GM23338 (cell line): ENCODE results near the gene RBP5. TPM values are rescaled to one million over a fixed set of nuclear protein-coding genes. Genes with fewer than 3 reads are reported as not detected.

Experiments
- ATAC-seq: fragments of 200-7000 bp; cut with Tn5 transposase; 3 replicates; pipeline ENCODE4 v1.9.1; 2020
- DNase-seq: peaks from one replicate; pipeline ENCODE4 v3.0.0-alpha.2; 2015; ENCODE audit warnings: low spot score
- H2AFZ ChIP-seq: fragments of 200-600 bp; sonication (generic); 2 replicates; pipeline ENCODE4 v1.8.0; 2016; ENCODE audit warnings: antibody characterized with exemption, mild to moderate bottlenecking, moderate library complexity
- H3F3A ChIP-seq: fragments of 200-600 bp; sonication (generic); replicated peaks from 2 replicates; pipeline ENCODE4 v1.8.0; 2017; ENCODE audit warnings: antibody characterized with exemption, mixed run types, low read depth
- H3K27ac ChIP-seq: fragments of 200-600 bp; sonication (generic); 2 replicates; pipeline ENCODE4 v1.6.1; 2016; ENCODE audit warnings: low read depth
- H3K27me3 ChIP-seq: fragments of 200-600 bp; sonication (generic); 2 replicates; pipeline ENCODE4 v1.8.0; 2016; ENCODE audit warnings: mild to moderate bottlenecking, mixed run types, moderate library complexity; ENCODE audit not compliant: insufficient read depth
- H3K36me3 ChIP-seq: fragments of 200-600 bp; sonication (generic); 2 replicates; pipeline ENCODE4 v1.8.0; 2016; ENCODE audit warnings: mild to moderate bottlenecking; ENCODE audit not compliant: insufficient read depth
- H3K4me1 ChIP-seq: fragments of 200-600 bp; sonication (generic); 2 replicates; pipeline ENCODE4 v1.8.0; 2016; ENCODE audit warnings: mild to moderate bottlenecking, moderate library complexity; ENCODE audit not compliant: insufficient read depth
- H3K4me2 ChIP-seq: fragments of 200-600 bp; sonication (generic); 2 replicates; pipeline ENCODE4 v1.7.1; 2017; ENCODE audit warnings: mixed run types
- H3K4me3 ChIP-seq: fragments of 200-600 bp; sonication (generic); 2 replicates; pipeline ENCODE4 v1.6.1; 2016; ENCODE audit warnings: mixed run types
- H3K79me2 ChIP-seq: fragments of 200-600 bp; sonication (generic); replicated peaks from 2 replicates; pipeline ENCODE4 v1.8.0; 2017; ENCODE audit warnings: mild to moderate bottlenecking; ENCODE audit not compliant: insufficient read depth
- H3K9me2 ChIP-seq: fragments of 200-600 bp; sonication (generic); 2 replicates; pipeline ENCODE4 v1.8.0; 2017; ENCODE audit not compliant: insufficient read depth
- H4K20me1 ChIP-seq: fragments of 200-600 bp; sonication (generic); replicated peaks from 2 replicates; pipeline ENCODE4 v1.8.0; 2017; ENCODE audit warnings: mild to moderate bottlenecking; ENCODE audit not compliant: insufficient read depth
- H3K27ac Mint-ChIP-seq: 2 replicates; pipeline ENCODE4 v1.8.0; 2020; ENCODE audit warnings: inconsistent platforms, mild to moderate bottlenecking, moderate library complexity, mixed read lengths
- H3K27me3 Mint-ChIP-seq: 3 replicates; pipeline ENCODE4 v1.8.0; 2022; ENCODE audit warnings: low read depth, mild to moderate bottlenecking, moderate library complexity, mixed read lengths, inconsistent platforms; ENCODE audit not compliant: insufficient read depth, poor library complexity
- H3K36me3 Mint-ChIP-seq: 3 replicates; pipeline ENCODE4 v1.8.0; 2021; ENCODE audit warnings: low read depth, mild to moderate bottlenecking, inconsistent platforms, moderate library complexity, mixed read lengths
- H3K4me1 Mint-ChIP-seq: 3 replicates; pipeline ENCODE4 v1.8.0; 2020; ENCODE audit warnings: mild to moderate bottlenecking, inconsistent platforms, mixed read lengths
- H3K4me3 Mint-ChIP-seq: 3 replicates; pipeline ENCODE4 v1.8.0; 2021; ENCODE audit warnings: moderate library complexity, mild to moderate bottlenecking, inconsistent platforms, mixed read lengths
- H3K9me3 Mint-ChIP-seq: 3 replicates; pipeline ENCODE4 v1.8.0; 2020; ENCODE audit warnings: moderate library complexity, mild to moderate bottlenecking, inconsistent platforms, mixed read lengths
- CREB1 ChIP-seq: fragments of 250-450 bp; sonication (Bioruptor Pico); IDR thresholded peaks from 2 replicates; pipeline ENCODE4 v1.5.0; 2020; ENCODE audit warnings: low read depth, mild to moderate bottlenecking, moderate library complexity
- EZH2 ChIP-seq: fragments of 200-600 bp; sonication (generic); IDR thresholded peaks from one replicate; pipeline ENCODE4 v1.8.0; 2017; ENCODE audit warnings: antibody characterized with exemption, mild to moderate bottlenecking, low read depth; ENCODE audit not compliant: unreplicated experiment
- EZH2phosphoT487 ChIP-seq: fragments of 200-600 bp; sonication (generic); IDR thresholded peaks from one replicate; pipeline ENCODE4 v1.8.1; 2018; ENCODE audit warnings: antibody characterized with exemption; ENCODE audit not compliant: unreplicated experiment
- JUNB ChIP-seq: IDR thresholded peaks from one replicate; pipeline ENCODE4 v1.6.1; 2016; ENCODE audit warnings: antibody characterized with exemption; ENCODE audit not compliant: unreplicated experiment
- STAT1 ChIP-seq: IDR thresholded peaks from one replicate; pipeline ENCODE4 v1.6.1; 2016; ENCODE audit warnings: antibody characterized with exemption; ENCODE audit not compliant: unreplicated experiment
- ZNF114 ChIP-seq: fragments of 250-450 bp; sonication (Bioruptor Pico); IDR thresholded peaks from 2 replicates; pipeline ENCODE4 v1.5.0; 2020; ENCODE audit warnings: mild to moderate bottlenecking, moderate library complexity
- ZNF331 ChIP-seq: fragments of 250-450 bp; sonication (Bioruptor Pico); IDR thresholded peaks from 2 replicates; pipeline ENCODE4 v1.5.0; 2020; ENCODE audit warnings: low read depth, mild to moderate bottlenecking, moderate library complexity
- polyA plus RNA-seq: library from polyadenylated mRNA; unstranded; fragments of >200 nt; fragmentation: Nextera tagmentation; extraction: Ambion mirVana; gene quantifications from 2 replicates; pipeline ENCODE4 v1.2.1, GENCODE V29; 2016
- total RNA-seq: library from RNA; depleted of rRNA; stranded (reverse); fragments of >200 nt; shearing (Covaris generic); gene quantifications from 2 replicates; pipeline ENCODE4 v1.2.3, GENCODE V29; 2014
- TF ChIP-seq, protein P1 (sequence below), 2 experiments: fragments of 200-600 bp in 1 of 2; sonication (generic) in 1 of 2; conservative IDR thresholded peaks; 2 replicates each; pipeline versions ENCODE4 v1.5.1 to v1.6.1; 2016 to 2017; ENCODE audit warnings: antibody characterized with exemption in 2 of 2, low read depth in 2 of 2, mild to moderate bottlenecking in 2 of 2, moderate library complexity in 1 of 2
- TF ChIP-seq, protein P2 (sequence below): IDR thresholded peaks from 2 replicates; pipeline ENCODE4 v1.6.1; 2016; ENCODE audit warnings: antibody characterized with exemption
- TF ChIP-seq, protein P3 (sequence below): fragments of 250-450 bp; sonication (Bioruptor Pico); IDR thresholded peaks from 2 replicates; pipeline ENCODE4 v1.5.0; 2020; ENCODE audit warnings: mild to moderate bottlenecking, moderate library complexity

Gene RBP5
- total and polyA plus RNA-seq, 2 experiments from 2014 or later = 1.2 to 3.0 TPM

- Histone ChIP-seq H3K36me3 (no peaks in the 10 kb centered on the region), H3K4me1 (no peaks in the 10 kb centered on the region), H3K4me3 (no peak overlapping the region), H2AFZ (no peak overlapping the region), H3K27ac (no peak overlapping the region), H3K79me2 (no peaks in the 10 kb centered on the region), H3K27me3 (no peaks in the 10 kb centered on the region), H3K4me2 (no peak overlapping the region), H3F3A (no peaks in the 10 kb centered on the region), H4K20me1 (no peaks in the 10 kb centered on the region), H3K9me2 (no peaks in the 10 kb centered on the region)
- H3K9me3 Mint-ChIP-seq = no peaks in the 10 kb centered on the region; the same call in 2 of the 3 replicates
- DNase-seq = no peak
- no peak for ATAC-seq
- H3K27me3 Mint-ChIP-seq = peaks cover 3% of the 10 kb centered on the region
- TF ChIP-seq, protein P1, sequence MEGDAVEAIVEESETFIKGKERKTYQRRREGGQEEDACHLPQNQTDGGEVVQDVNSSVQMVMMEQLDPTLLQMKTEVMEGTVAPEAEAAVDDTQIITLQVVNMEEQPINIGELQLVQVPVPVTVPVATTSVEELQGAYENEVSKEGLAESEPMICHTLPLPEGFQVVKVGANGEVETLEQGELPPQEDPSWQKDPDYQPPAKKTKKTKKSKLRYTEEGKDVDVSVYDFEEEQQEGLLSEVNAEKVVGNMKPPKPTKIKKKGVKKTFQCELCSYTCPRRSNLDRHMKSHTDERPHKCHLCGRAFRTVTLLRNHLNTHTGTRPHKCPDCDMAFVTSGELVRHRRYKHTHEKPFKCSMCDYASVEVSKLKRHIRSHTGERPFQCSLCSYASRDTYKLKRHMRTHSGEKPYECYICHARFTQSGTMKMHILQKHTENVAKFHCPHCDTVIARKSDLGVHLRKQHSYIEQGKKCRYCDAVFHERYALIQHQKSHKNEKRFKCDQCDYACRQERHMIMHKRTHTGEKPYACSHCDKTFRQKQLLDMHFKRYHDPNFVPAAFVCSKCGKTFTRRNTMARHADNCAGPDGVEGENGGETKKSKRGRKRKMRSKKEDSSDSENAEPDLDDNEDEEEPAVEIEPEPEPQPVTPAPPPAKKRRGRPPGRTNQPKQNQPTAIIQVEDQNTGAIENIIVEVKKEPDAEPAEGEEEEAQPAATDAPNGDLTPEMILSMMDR (conservative IDR thresholded peaks at IDR 0.05; ENCODE audit: low read depth in 2 of 2) = no peak
- TF ChIP-seq STAT1 (no peak), EZH2 (no peak), CREB1 (CRISPR knock-in tag) (no peak), EZH2phosphoT487 (no peak), ZNF114 (CRISPR knock-in tag) (no peak), JUNB (no peak), ZNF331 (CRISPR knock-in tag) (no peak)
- TF ChIP-seq, protein P2, sequence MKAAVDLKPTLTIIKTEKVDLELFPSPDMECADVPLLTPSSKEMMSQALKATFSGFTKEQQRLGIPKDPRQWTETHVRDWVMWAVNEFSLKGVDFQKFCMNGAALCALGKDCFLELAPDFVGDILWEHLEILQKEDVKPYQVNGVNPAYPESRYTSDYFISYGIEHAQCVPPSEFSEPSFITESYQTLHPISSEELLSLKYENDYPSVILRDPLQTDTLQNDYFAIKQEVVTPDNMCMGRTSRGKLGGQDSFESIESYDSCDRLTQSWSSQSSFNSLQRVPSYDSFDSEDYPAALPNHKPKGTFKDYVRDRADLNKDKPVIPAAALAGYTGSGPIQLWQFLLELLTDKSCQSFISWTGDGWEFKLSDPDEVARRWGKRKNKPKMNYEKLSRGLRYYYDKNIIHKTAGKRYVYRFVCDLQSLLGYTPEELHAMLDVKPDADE = no peak
- TF ChIP-seq, protein P3, sequence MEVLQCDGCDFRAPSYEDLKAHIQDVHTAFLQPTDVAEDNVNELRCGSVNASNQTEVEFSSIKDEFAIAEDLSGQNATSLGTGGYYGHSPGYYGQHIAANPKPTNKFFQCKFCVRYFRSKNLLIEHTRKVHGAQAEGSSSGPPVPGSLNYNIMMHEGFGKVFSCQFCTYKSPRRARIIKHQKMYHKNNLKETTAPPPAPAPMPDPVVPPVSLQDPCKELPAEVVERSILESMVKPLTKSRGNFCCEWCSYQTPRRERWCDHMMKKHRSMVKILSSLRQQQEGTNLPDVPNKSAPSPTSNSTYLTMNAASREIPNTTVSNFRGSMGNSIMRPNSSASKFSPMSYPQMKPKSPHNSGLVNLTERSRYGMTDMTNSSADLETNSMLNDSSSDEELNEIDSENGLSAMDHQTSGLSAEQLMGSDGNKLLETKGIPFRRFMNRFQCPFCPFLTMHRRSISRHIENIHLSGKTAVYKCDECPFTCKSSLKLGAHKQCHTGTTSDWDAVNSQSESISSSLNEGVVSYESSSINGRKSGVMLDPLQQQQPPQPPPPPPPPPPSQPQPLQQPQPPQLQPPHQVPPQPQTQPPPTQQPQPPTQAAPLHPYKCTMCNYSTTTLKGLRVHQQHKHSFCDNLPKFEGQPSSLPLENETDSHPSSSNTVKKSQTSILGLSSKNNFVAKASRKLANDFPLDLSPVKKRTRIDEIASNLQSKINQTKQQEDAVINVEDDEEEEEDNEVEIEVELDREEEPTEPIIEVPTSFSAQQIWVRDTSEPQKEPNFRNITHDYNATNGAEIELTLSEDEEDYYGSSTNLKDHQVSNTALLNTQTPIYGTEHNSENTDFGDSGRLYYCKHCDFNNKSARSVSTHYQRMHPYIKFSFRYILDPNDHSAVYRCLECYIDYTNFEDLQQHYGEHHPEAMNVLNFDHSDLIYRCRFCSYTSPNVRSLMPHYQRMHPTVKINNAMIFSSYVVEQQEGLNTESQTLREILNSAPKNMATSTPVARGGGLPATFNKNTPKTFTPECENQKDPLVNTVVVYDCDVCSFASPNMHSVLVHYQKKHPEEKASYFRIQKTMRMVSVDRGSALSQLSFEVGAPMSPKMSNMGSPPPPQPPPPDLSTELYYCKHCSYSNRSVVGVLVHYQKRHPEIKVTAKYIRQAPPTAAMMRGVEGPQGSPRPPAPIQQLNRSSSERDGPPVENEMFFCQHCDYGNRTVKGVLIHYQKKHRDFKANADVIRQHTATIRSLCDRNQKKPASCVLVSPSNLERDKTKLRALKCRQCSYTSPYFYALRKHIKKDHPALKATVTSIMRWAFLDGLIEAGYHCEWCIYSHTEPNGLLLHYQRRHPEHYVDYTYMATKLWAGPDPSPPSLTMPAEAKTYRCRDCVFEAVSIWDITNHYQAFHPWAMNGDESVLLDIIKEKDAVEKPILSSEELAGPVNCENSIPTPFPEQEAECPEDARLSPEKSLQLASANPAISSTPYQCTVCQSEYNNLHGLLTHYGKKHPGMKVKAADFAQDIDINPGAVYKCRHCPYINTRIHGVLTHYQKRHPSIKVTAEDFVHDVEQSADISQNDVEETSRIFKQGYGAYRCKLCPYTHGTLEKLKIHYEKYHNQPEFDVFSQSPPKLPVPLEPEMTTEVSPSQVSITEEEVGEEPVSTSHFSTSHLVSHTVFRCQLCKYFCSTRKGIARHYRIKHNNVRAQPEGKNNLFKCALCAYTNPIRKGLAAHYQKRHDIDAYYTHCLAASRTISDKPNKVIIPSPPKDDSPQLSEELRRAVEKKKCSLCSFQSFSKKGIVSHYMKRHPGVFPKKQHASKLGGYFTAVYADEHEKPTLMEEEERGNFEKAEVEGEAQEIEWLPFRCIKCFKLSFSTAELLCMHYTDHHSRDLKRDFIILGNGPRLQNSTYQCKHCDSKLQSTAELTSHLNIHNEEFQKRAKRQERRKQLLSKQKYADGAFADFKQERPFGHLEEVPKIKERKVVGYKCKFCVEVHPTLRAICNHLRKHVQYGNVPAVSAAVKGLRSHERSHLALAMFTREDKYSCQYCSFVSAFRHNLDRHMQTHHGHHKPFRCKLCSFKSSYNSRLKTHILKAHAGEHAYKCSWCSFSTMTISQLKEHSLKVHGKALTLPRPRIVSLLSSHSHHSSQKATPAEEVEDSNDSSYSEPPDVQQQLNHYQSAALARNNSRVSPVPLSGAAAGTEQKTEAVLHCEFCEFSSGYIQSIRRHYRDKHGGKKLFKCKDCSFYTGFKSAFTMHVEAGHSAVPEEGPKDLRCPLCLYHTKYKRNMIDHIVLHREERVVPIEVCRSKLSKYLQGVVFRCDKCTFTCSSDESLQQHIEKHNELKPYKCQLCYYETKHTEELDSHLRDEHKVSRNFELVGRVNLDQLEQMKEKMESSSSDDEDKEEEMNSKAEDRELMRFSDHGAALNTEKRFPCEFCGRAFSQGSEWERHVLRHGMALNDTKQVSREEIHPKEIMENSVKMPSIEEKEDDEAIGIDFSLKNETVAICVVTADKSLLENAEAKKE (CRISPR knock-in tag) = no peak
- H3K36me3 Mint-ChIP-seq = no peaks in the 10 kb centered on the region; the same call in 2 of the 3 replicates
- H3K4me3 Mint-ChIP-seq = no peak overlapping the region
- H3K4me1 Mint-ChIP-seq = no peaks in the 10 kb centered on the region; the same call in 2 of the 3 replicates
- H3K27ac Mint-ChIP-seq = peak overlapping the region; percentile 37
These were observed 28.7 kb upstream of the RBP5 start for GRCh38 chr12:7157391-7157790.
